Astrocyte of the hippocampus (primary cell): ENCODE measurements around the gene CFAP119.

Source experiments
- DNase-seq: peaks from one replicate; pipeline ENCODE4 v3.0.0; 2011; ENCODE audit warnings: low read depth, low spot score

Gene CFAP119

GRCh38 chr16:30762991-30763725, 1.3 kb upstream of the CFAP119 start:
- DNase-seq: no peak

GRCh38 chr16:30761427-30761927, 385 bp downstream of the CFAP119 start:
- peak; percentile 50 for DNase-seq

- no peak for DNase-seq
Measured at GRCh38 chr16:30760577-30761426, 1.1 kb downstream of the CFAP119 start.

GRCh38 chr16:30760001-30760559, 1.8 kb downstream of the CFAP119 start:
- DNase-seq: no peak

- DNase-seq: no peak
Measured at GRCh38 chr16:30758988-30759491, 2.8 kb downstream of the CFAP119 start.

GRCh38 chr16:30757316-30757715, 4.5 kb downstream of the CFAP119 start:
- no peak for DNase-seq

- no peak for DNase-seq
Measured at GRCh38 chr16:30756781-30757100, 5.1 kb downstream of the CFAP119 start.

- no peak for DNase-seq
Measured at GRCh38 chr16:30755955-30756780, 5.7 kb downstream of the CFAP119 start.

- no peak for DNase-seq
Measured at GRCh38 chr16:30753596-30753995, 8.3 kb downstream of the CFAP119 start.

GRCh38 chr16:30750876-30751465, 10.9 kb downstream of the CFAP119 start:
- DNase-seq: no peak

GRCh38 chr16:30750201-30750600, 11.7 kb downstream of the CFAP119 start:
- DNase-seq: no peak

- DNase-seq: peak; percentile 58
Measured at GRCh38 chr16:30748634-30749445, 13.0 kb downstream of the CFAP119 start.

GRCh38 chr16:30747799-30748633, 13.8 kb downstream of the CFAP119 start, which contains the start of gene PHKG2:
PHKG2 (plus strand) TSS chr16:30748425; CDS start chr16:30748821, 396 bp downstream.
- peak; percentile 100 for DNase-seq

GRCh38 chr16:30747331-30747730, 14.5 kb downstream of the CFAP119 start:
- DNase-seq: peak; percentile 54

- no peak for DNase-seq
Measured at GRCh38 chr16:30746638-30747175, 15.2 kb downstream of the CFAP119 start.

GRCh38 chr16:30745082-30745481, 16.8 kb downstream of the CFAP119 start:
- DNase-seq: no peak

GRCh38 chr16:30744183-30744582, 17.7 kb downstream of the CFAP119 start:
- DNase-seq: no peak

GRCh38 chr16:30743716-30744115, 18.1 kb downstream of the CFAP119 start:
- no peak for DNase-seq

- DNase-seq: peak; percentile 95
Measured at GRCh38 chr16:30741461-30741914, 20.4 kb downstream of the CFAP119 start.
